Erythroblast (primary cell): Measurements from ENCODE around the gene PRDM1.

Experiments used
- GATA1 ChIP-seq: IDR thresholded peaks from 2 replicates; pipeline ENCODE4 v1.6.1; 2011; ENCODE audit warnings: low read depth, mild to moderate bottlenecking, control low read depth, low read length, moderate library complexity
- POLR2A ChIP-seq: IDR thresholded peaks from 2 replicates; pipeline ENCODE4 v1.6.1; 2011; ENCODE audit warnings: mild to moderate bottlenecking, low read length

DNA sequence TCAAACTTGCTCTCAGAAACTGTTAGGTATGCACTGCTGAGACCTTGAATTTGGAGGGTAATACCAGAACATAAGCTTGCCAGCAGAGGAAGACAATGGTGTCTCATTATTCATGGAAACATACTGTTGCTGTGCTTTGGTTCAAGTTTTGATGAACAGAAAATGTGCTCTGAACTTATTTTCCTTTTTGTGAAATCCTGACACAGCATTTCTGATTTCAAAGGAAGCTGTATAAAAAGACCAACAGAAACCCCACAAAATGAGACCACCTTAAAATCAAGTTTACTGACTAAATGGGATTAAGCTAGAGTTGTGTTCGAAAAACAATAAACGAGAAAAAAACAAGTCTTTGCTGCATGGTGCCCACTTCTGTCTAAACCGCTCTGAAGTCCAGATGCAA is 70.3 kb downstream of the PRDM1 start:
- TF ChIP-seq POLR2A (no peak), GATA1 (no peak)
